K562 (cell line): ENCODE data around the gene SLC2A13. TPM values are rescaled to one million over a fixed set of nuclear protein-coding genes. Genes with fewer than 3 reads are reported as not detected.

ENCODE experiments used
- ATAC-seq: fragments of 200-7000 bp; cut with Tn5 transposase; 3 replicates; pipeline ENCODE4 v1.9.1; 2020; ENCODE audit warnings: moderate library complexity
- BruUV-seq: library from RNA; stranded (reverse); fragments of 400-500 nt; replicated peaks from 2 replicates; lab custom pipeline; 2021; lab: Mats Ljungman, UMichigan
- CTCF ChIA-PET: fragments of 300-600 bp; formaldehyde crosslinking; extraction: SDS; loops from one replicate; lab custom pipeline; 2021; ENCODE audit warnings: low intra/inter-chr PET ratio; lab: Yijun Ruan, JAX
- POLR2A ChIA-PET: fragments of 300-600, 350-650 bp; sonication (Branson Sonifier 250); formaldehyde crosslinking; extraction: SDS; loops from one replicate; lab custom pipeline; 2021; ENCODE audit warnings: antibody characterized with exemption, inconsistent platforms; lab: Yijun Ruan, JAX
- DNase-seq, 4 experiments: peaks; one replicate each; pipeline versions ENCODE4 v3.0.0 to v3.0.0-alpha.2; 2011 to 2018; ENCODE audit warnings: low spot score in 3 of 4, mixed read lengths in 3 of 4; ENCODE audit errors: extremely low read depth in 1 of 4
- FAIRE-seq: peaks from 2 replicates; lab custom pipeline; 2011; peaks lifted over from hg19 to GRCh38; lab: Jason Lieb, UNC
- H2AFZ ChIP-seq: 2 replicates; pipeline ENCODE4 v1.6.0; 2011; ENCODE audit warnings: low read depth, low read length, control low read depth, inconsistent platforms
- H3K27ac ChIP-seq: fragments of 200-600 bp; 3 replicates; pipeline ENCODE4 v1.8.0; 2011; ENCODE audit warnings: low read depth, mild to moderate bottlenecking, control low read depth, inconsistent platforms, low read length, moderate library complexity, mixed read lengths; ENCODE audit errors: extremely low read depth
- H3K27me3 ChIP-seq, 2 experiments: fragments of 300-600 bp in 1 of 2; 2 replicates in 1 of 2; 3 replicates in 1 of 2; pipeline versions ENCODE4 v1.6.0 to v1.8.0; 2011; ENCODE audit warnings: inconsistent platforms in 2 of 2, low read length in 2 of 2, mild to moderate bottlenecking in 1 of 2, mixed read lengths in 1 of 2, moderate library complexity in 1 of 2; ENCODE audit not compliant: control insufficient read depth in 2 of 2, insufficient read depth in 2 of 2
- H3K36me3 ChIP-seq: fragments of 300-600 bp; 3 replicates; pipeline ENCODE4 v1.8.0; 2011; ENCODE audit warnings: mild to moderate bottlenecking, low read length, inconsistent platforms; ENCODE audit not compliant: control insufficient read depth, insufficient read depth
- H3K4me1 ChIP-seq, 2 experiments: fragments of 200-600 bp in 1 of 2; replicated peaks in 1 of 2; 2 replicates in 1 of 2; 3 replicates in 1 of 2; pipeline versions ENCODE4 v1.5.1 to v1.8.0; 2011; ENCODE audit warnings: inconsistent platforms in 2 of 2, low read length in 2 of 2, mild to moderate bottlenecking in 1 of 2, mixed read lengths in 1 of 2, moderate library complexity in 1 of 2; ENCODE audit not compliant: control insufficient read depth in 2 of 2, insufficient read depth in 2 of 2
- H3K4me2 ChIP-seq: 2 replicates; pipeline ENCODE4 v1.6.1; 2011; ENCODE audit warnings: low read length, control low read depth, inconsistent platforms, mixed read lengths; ENCODE audit not compliant: insufficient read depth
- H3K4me3 ChIP-seq: fragments of 200-600 bp; sonication (generic), shearing (Covaris generic); 2 replicates; pipeline ENCODE4 v1.5.1; 2016; ENCODE audit warnings: control low read depth, inconsistent platforms
- H3K79me2 ChIP-seq: fragments of 200-600 bp; 3 replicates; pipeline ENCODE4 v1.8.0; 2011; ENCODE audit warnings: low read length, inconsistent platforms; ENCODE audit not compliant: control insufficient read depth, insufficient read depth
- H3K9ac ChIP-seq, 2 experiments: 2 replicates each; pipeline versions ENCODE4 v1.6.0 to v1.6.1; 2011; ENCODE audit warnings: low read depth in 2 of 2, low read length in 2 of 2, control low read depth in 1 of 2, inconsistent platforms in 1 of 2, mild to moderate bottlenecking in 1 of 2, mixed read lengths in 1 of 2; ENCODE audit not compliant: insufficient read depth in 1 of 2
- H3K9me1 ChIP-seq: one replicate; pipeline ENCODE4 v1.6.0; 2011; ENCODE audit warnings: inconsistent platforms, mild to moderate bottlenecking, low read length, moderate library complexity; ENCODE audit not compliant: control insufficient read depth, insufficient read depth
- H3K9me3 ChIP-seq: replicated peaks from 2 replicates; pipeline ENCODE4 v1.5.1; 2011; ENCODE audit warnings: low read depth, low read length, inconsistent platforms; ENCODE audit not compliant: control insufficient read depth, insufficient read depth
- H4K20me1 ChIP-seq: replicated peaks from 2 replicates; pipeline ENCODE4 v1.6.1; 2011; ENCODE audit warnings: low read length, inconsistent platforms, mixed read lengths; ENCODE audit not compliant: control insufficient read depth, insufficient read depth
- BMI1 ChIP-seq: fragments of 150-350 bp; IDR thresholded peaks from 2 replicates; pipeline ENCODE4 v1.6.1; 2014; ENCODE audit warnings: low read length
- CC2D1A ChIP-seq: fragments of 450-650 bp; IDR thresholded peaks from 2 replicates; pipeline ENCODE4 v1.6.1; 2017; ENCODE audit warnings: mild to moderate bottlenecking
- ZBTB12 ChIP-seq: fragments of 250-450 bp; sonication (Bioruptor Pico); IDR thresholded peaks from 2 replicates; pipeline ENCODE4 v1.4.0; 2020
- ZNF586 ChIP-seq: fragments of 450-650 bp; formaldehyde crosslinking; conservative IDR thresholded peaks from 2 replicates; pipeline ENCODE4 v1.4.0; 2020; ENCODE audit warnings: mild to moderate bottlenecking, moderate library complexity
- WGBS: fragments of 100-300 bp; shearing (Covaris generic); methylation state at CpG from one replicate; pipeline ENCODE4 v1.1.6; 2016; ENCODE audit warnings: low coverage, mixed read lengths; ENCODE audit not compliant: insufficient coverage; ENCODE audit errors: missing lambda C conversion rate; 5-methylcytosine and 5-hydroxymethylcytosine counted together
- in situ Hi-C: fragments of 300-500 bp; cut with MboI; formaldehyde crosslinking; loops from 4 replicates; pipeline ENCODE4 v1.15.0; 2018; ENCODE audit warnings: inconsistent platforms, mixed read lengths
- intact Hi-C: fragments of 100-400 bp; cut with micrococcal nuclease; formaldehyde crosslinking; loops from 2 replicates; pipeline ENCODE4 v1.14.2; 2022
- polyA plus RNA-seq, 8 experiments: library from polyadenylated mRNA; depleted of rRNA in 4 of 8; stranded (reverse) in 5 of 8; unstranded in 3 of 8; fragments of >200 nt; fragmentation: Nextera tagmentation in 2 of 8; fragmentation: Illumina TruSeq in 1 of 8; extraction: Ambion mirVana in 2 of 8; extraction: Trizol in 1 of 8; gene quantifications; 2 replicates each; pipeline versions ENCODE4 v1.2.1 to v1.2.3, GENCODE V29; 2011 to 2014; ENCODE audit warnings: inconsistent platforms in 1 of 8, missing spikeins in 1 of 8
- total RNA-seq, 7 experiments: library from RNA; depleted of rRNA in 6 of 7; stranded (reverse); fragments of >200 nt in 6 of 7; fragmentation: Illumina TruSeq in 2 of 7; extraction: Trizol in 2 of 7; gene quantifications; 2 replicates each; pipeline versions ENCODE4 v1.2.1 to v1.2.3, GENCODE V29; 2011 to 2021; ENCODE audit warnings: low replicate concordance in 1 of 7
- TF ChIP-seq, protein P1 (sequence below): fragments of 250-450 bp; sonication (Bioruptor Pico); IDR thresholded peaks from 2 replicates; pipeline ENCODE4 v1.6.1; 2021; ENCODE audit warnings: mild to moderate bottlenecking
- TF ChIP-seq, protein P2 (sequence below): conservative IDR thresholded peaks from 2 replicates; pipeline ENCODE4 v1.6.1; 2011; ENCODE audit warnings: low read depth, mild to moderate bottlenecking, low read length; ENCODE audit not compliant: control insufficient read depth

SLC2A13 gene
- total and polyA plus RNA-seq, 9 of the 15 experiments (the other 6 are each of a cell fraction or from before 2014, with no cell fraction given) = 1.7 to 12.4 (median 9.0) TPM

GRCh38 chr12:40028296-40028695 is 77.6 kb downstream of the SLC2A13 start:
- no peak overlapping the region for H2AFZ ChIP-seq
- TF ChIP-seq ZNF586 (CRISPR knock-in tag) (no peak), ZBTB12 (no peak), CC2D1A (no peak), BMI1 (no peak)
- TF ChIP-seq, protein P1, sequence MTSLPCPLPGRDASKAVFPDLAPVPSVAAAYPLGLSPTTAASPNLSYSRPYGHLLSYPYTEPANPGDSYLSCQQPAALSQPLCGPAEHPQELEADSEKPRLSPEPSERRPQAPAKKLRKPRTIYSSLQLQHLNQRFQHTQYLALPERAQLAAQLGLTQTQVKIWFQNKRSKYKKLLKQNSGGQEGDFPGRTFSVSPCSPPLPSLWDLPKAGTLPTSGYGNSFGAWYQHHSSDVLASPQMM (CRISPR knock-in tag) = no peak
- TF ChIP-seq, protein P2, sequence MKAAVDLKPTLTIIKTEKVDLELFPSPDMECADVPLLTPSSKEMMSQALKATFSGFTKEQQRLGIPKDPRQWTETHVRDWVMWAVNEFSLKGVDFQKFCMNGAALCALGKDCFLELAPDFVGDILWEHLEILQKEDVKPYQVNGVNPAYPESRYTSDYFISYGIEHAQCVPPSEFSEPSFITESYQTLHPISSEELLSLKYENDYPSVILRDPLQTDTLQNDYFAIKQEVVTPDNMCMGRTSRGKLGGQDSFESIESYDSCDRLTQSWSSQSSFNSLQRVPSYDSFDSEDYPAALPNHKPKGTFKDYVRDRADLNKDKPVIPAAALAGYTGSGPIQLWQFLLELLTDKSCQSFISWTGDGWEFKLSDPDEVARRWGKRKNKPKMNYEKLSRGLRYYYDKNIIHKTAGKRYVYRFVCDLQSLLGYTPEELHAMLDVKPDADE = no peak
- TF ChIP-seq, all 486 proteins: peak for 0
- Histone ChIP-seq H3K27me3 (no peaks in the 10 kb centered on the region), H4K20me1 (no peaks in the 10 kb centered on the region), H3K79me2 (no peaks in the 10 kb centered on the region), H3K4me3 (no peak overlapping the region), H3K9me3 (no peaks in the 10 kb centered on the region), H3K4me2 (no peak overlapping the region), H3K4me1 (no peaks in the 10 kb centered on the region), H3K36me3 (peaks cover 7% of the 10 kb centered on the region; the same call in 2 of the 3 replicates), H3K27ac (no peak overlapping the region), H3K9me1 (peaks cover 3% of the 10 kb centered on the region), H3K9ac (no peak overlapping the region)
- DNase-seq = no peak
- CTCF ChIA-PET = no interaction called here
- BruUV-seq = no TSS peak
- no peak for ATAC-seq
- POLR2A ChIA-PET = no interaction called here
- WGBS = 93% methylated on average over 5 of the region's 5 CpGs
- peak; percentile 49 for FAIRE-seq
- intact Hi-C loops = no loop called here
- in situ Hi-C loops = no loop called here
